ENCODE results near the gene OR2V1. TPM values are rescaled to one million over a fixed set of nuclear protein-coding genes. Genes with fewer than 3 reads are reported as not detected.
"Not testable (repeated sequence)": the region's sequence is repeated elsewhere in the genome, so short reads cannot be mapped to it uniquely, and the experiment has no call there.

OR2V1 gene
- total and polyA plus RNA-seq, 2 experiments from 2014 or later: not detected

DNA sequence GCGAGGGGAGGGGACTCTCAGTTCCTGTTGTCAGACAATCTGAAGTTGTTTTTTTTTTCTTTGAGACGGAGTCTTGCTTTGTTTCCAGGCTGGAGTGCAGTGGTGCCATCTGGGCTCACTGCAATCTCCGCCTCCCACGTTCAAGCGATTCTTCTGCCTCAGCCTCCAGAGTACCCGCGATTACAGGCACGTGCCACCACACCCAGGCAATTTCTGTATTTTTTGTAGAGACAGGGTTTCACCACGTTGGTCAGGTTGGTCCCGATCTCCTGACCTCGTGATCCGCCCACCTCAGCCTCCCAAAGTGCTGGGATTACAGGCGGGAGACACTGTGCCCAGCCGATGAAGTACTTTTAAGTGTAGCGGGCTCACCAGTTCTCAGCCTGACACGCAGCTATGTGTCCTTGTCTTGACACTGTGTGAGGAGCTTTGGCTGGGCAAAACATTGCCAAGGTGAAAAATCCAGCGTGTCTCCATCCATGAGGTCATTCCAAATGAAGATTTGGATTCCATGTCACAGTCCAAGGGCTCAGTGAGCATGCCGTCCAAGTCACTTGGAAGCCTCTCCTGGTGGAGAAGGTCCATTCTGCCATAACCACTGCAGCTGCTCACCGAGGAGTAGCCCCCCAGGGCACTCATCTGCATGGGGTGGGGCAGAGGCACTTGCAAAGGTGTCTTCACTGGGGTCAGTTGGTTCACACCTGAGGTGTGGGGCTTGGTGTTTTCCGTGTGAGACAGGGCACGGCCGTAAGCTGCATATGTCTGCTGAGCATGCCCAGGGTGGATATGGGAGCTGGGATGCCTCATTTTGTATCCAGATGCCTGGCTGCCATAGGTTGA is 32.0 kb downstream of the OR2V1 start:
- no peaks in the 10 kb centered on the region for H3K36me3 ChIP-seq (replicated peaks; ENCODE audit: insufficient read depth, low read depth)
- H3K9me2 ChIP-seq (replicated peaks; ENCODE audit: insufficient read depth): no peaks in the 10 kb centered on the region
- H3K27me3 ChIP-seq: peaks cover 19% of the 10 kb centered on the region
- no peak overlapping the region for H2AFZ ChIP-seq
- no peaks in the 10 kb centered on the region for H3K4me1 ChIP-seq (ENCODE audit: insufficient read depth)
- no peak for TF ChIP-seq EZH2phosphoT487 (IDR thresholded peaks at IDR 0.05; ENCODE audit: low read depth, severe bottlenecking, unreplicated experiment)
- TF ChIP-seq, protein P1, sequence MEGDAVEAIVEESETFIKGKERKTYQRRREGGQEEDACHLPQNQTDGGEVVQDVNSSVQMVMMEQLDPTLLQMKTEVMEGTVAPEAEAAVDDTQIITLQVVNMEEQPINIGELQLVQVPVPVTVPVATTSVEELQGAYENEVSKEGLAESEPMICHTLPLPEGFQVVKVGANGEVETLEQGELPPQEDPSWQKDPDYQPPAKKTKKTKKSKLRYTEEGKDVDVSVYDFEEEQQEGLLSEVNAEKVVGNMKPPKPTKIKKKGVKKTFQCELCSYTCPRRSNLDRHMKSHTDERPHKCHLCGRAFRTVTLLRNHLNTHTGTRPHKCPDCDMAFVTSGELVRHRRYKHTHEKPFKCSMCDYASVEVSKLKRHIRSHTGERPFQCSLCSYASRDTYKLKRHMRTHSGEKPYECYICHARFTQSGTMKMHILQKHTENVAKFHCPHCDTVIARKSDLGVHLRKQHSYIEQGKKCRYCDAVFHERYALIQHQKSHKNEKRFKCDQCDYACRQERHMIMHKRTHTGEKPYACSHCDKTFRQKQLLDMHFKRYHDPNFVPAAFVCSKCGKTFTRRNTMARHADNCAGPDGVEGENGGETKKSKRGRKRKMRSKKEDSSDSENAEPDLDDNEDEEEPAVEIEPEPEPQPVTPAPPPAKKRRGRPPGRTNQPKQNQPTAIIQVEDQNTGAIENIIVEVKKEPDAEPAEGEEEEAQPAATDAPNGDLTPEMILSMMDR (IDR thresholded peaks at IDR 0.05; ENCODE audit: poor library complexity): no peak
- no peak for TF ChIP-seq EZH2 (IDR thresholded peaks at IDR 0.05; ENCODE audit: borderline replicate concordance)
- H3K27ac ChIP-seq: no peak overlapping the region
- H3K4me3 ChIP-seq: no peak overlapping the region
- WGBS (ENCODE audit: low lambda C conversion rate, missing lambda C conversion rate): 26% methylated on average over 21 of the region's 22 CpGs
- DNase-seq (ENCODE audit: low spot score): no peak
- H3K9me3 ChIP-seq (ENCODE audit: low read depth): no peaks in the 10 kb centered on the region
- no peak overlapping the region for H3K4me2 ChIP-seq
- H3K79me2 ChIP-seq: no peaks in the 10 kb centered on the region
- H4K20me1 ChIP-seq (ENCODE audit: insufficient read depth, poor library complexity, severe bottlenecking): no peaks in the 10 kb centered on the region

DNA sequence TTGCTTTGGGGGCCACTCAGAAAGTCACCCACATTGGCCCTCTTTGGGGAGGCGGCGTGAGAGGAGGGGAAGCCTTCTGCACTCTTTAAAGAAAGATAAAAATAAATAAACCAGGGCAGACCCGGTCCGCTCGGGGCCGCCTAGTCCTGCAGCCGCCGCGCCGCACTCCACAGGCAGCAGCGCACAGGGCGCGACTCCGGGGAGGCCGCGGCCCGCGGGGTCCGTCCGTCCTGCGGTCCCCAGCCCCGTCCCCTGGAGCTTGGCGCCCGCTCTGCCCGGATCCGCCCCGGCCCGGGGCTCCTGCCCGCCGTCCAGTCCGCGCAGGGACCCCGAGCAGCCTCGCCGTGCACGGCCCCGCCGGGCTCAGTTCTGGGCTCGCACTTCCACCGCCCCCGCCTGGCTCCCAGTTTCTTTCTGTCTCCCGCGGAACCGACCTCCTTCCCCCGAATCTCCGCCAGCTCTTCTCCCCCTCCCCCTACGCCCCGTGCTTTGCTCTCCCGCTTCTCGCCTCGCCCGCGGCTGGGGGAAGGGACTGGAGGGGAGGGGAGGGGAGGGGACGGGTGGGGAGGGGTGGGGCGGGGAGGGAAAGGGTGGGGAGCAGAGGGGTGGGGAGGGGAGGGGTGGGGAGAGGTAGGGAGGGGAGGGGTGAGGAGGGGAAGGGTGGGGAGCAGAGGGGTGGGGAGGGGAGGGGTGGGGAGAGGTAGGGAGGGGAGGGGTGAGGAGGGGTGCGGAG is 33.0 kb downstream of the OR2V1 start:
- not testable (repeated sequence) for H3K36me3 ChIP-seq (replicated peaks; ENCODE audit: insufficient read depth, low read depth); H2AFZ ChIP-seq; H3K9me3 ChIP-seq (ENCODE audit: low read depth); H3K4me2 ChIP-seq; H3K9me2 ChIP-seq (replicated peaks; ENCODE audit: insufficient read depth); DNase-seq (ENCODE audit: low spot score); H4K20me1 ChIP-seq (ENCODE audit: insufficient read depth, poor library complexity, severe bottlenecking); H3K4me1 ChIP-seq (ENCODE audit: insufficient read depth); H3K79me2 ChIP-seq; H3K27ac ChIP-seq; H3K4me3 ChIP-seq
- H3K27me3 ChIP-seq: peaks cover 19% of the 10 kb centered on the region
- no CpG with 5 or more reads among the region's 56 CpGs for WGBS (ENCODE audit: low lambda C conversion rate, missing lambda C conversion rate)

DNA sequence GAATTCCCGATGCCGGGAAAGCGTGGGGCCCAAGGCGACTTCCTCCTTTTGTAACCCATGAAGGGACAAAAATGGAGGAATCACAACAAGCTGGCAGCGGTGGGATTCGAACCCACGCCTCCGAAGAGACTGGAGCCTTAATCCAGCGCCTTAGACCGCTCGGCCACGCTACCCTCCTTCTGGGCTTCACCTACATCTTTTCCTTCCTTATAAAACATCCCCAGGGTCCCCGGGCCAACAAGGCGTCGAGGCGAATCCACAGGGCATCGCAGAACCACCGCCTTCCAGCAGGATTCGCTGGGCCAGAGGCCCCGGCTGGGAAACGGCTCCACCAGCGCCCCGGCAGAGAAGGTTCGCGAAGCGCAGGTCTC is 33.6 kb downstream of the OR2V1 start:
- not testable (repeated sequence) for DNase-seq (ENCODE audit: low spot score); H3K4me3 ChIP-seq; H3K9me3 ChIP-seq (ENCODE audit: low read depth); H4K20me1 ChIP-seq (ENCODE audit: insufficient read depth, poor library complexity, severe bottlenecking); H3K4me1 ChIP-seq (ENCODE audit: insufficient read depth); H3K36me3 ChIP-seq (replicated peaks; ENCODE audit: insufficient read depth, low read depth); H3K4me2 ChIP-seq; H3K9me2 ChIP-seq (replicated peaks; ENCODE audit: insufficient read depth); H3K79me2 ChIP-seq; H3K27ac ChIP-seq; H2AFZ ChIP-seq
- peaks cover 19% of the 10 kb centered on the region for H3K27me3 ChIP-seq
- WGBS (ENCODE audit: low lambda C conversion rate, missing lambda C conversion rate): no CpG with 5 or more reads among the region's 26 CpGs

DNA sequence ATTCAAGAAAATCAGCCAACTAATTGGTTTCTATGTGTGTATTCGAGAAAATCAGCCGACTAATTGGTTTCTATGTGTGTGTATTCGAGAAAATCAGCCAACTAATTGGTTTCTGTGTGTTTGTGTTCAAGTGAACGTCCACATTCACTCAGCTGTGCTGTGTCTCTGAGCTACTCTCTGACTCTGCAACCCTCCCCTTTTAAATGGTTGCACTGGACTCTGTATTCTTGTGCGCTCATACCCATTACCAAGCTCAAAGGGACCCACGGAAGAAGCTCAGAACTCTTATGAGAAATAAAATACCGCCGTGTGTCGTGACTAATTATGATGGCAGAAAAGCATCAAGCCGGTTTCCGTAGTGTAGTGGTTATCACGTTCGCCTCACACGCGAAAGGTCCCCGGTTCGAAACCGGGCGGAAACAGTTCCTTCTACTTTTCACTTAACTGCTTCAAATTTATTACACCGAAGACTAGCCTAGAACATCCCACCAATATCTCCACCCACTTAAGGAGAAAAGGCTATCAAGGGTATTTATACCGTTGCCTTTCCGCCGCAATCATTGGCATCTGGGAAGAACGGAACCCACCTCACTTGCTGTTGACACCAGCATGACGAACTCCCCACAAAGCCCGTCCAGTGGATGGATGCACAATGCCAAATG is 34.1 kb downstream of the OR2V1 start:
- not testable (repeated sequence) for H3K79me2 ChIP-seq; DNase-seq (ENCODE audit: low spot score); H3K27ac ChIP-seq; H3K9me3 ChIP-seq (ENCODE audit: low read depth); H2AFZ ChIP-seq; H3K36me3 ChIP-seq (replicated peaks; ENCODE audit: insufficient read depth, low read depth); H3K4me3 ChIP-seq; H3K4me1 ChIP-seq (ENCODE audit: insufficient read depth); H3K9me2 ChIP-seq (replicated peaks; ENCODE audit: insufficient read depth); H3K4me2 ChIP-seq; H4K20me1 ChIP-seq (ENCODE audit: insufficient read depth, poor library complexity, severe bottlenecking)
- WGBS (ENCODE audit: low lambda C conversion rate, missing lambda C conversion rate): no CpG with 5 or more reads among the region's 26 CpGs
- peaks cover 19% of the 10 kb centered on the region for H3K27me3 ChIP-seq

DNA sequence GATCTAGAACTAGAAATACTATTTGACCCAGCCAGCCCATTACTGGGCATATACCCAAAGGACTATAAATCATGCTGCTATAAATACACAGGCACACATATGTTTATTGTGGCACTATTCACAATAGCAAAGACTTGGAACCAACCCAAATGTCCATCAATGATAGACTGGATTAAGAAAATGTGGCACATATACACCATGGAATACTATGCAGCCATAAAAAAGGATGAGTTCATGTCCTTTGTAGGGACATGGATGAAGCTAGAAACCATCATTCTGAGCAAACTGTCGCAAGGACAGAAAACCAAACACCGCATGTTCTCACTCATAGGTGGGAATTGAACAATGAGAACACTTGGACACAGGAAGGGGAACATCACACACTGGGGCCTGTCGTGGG is 35.8 kb downstream of the OR2V1 start:
- H3K4me2 ChIP-seq; H3K9me2 ChIP-seq (replicated peaks; ENCODE audit: insufficient read depth); DNase-seq (ENCODE audit: low spot score); H3K36me3 ChIP-seq (replicated peaks; ENCODE audit: insufficient read depth, low read depth); H4K20me1 ChIP-seq (ENCODE audit: insufficient read depth, poor library complexity, severe bottlenecking); H2AFZ ChIP-seq; H3K4me3 ChIP-seq; H3K4me1 ChIP-seq (ENCODE audit: insufficient read depth); H3K9me3 ChIP-seq (ENCODE audit: low read depth); H3K79me2 ChIP-seq; H3K27ac ChIP-seq: not testable (repeated sequence)
- WGBS (ENCODE audit: low lambda C conversion rate, missing lambda C conversion rate): 81% methylated on average over 3 of the region's 3 CpGs
- peaks cover 15% of the 10 kb centered on the region for H3K27me3 ChIP-seq

Data from hepatocyte (in vitro differentiated cells).